Measurements from ENCODE around the gene ADGRF4.

- TF ChIP-seq CTCF (IDR thresholded peaks at IDR 0.05; ENCODE audit: extremely low read depth in 1 of 2, insufficient read depth in 1 of 2, low read depth in 1 of 2, low read length in 2 of 2) (no peak), MYC (IDR thresholded peaks at IDR 0.05; ENCODE audit: low read depth, low read length) (no peak), POLR2A (IDR thresholded peaks at IDR 0.05; ENCODE audit: low read depth, low read length) (no peak), POLR2AphosphoS5 (IDR thresholded peaks at IDR 0.05; ENCODE audit: insufficient read depth, low read depth, low read length) (no peak)
Measured at GRCh38 chr6:47721189-47721588, 22.8 kb downstream of the ADGRF4 start.

Measured in endothelial cell of umbilical vein (primary cell).